HG03039 (cell line): ENCODE results near the gene MXRA8.
"Not testable (repeated sequence)": the region's sequence is repeated elsewhere in the genome, so short reads cannot be mapped to it uniquely, and the experiment has no call there.

Experiments
- ATAC-seq: cut with Tn5 transposase; IDR thresholded peaks from one replicate; pipeline ENCODE4 v1.9.1; 2021; ENCODE audit warnings: mild to moderate bottlenecking, moderate library complexity; ENCODE audit not compliant: unreplicated experiment

Gene MXRA8, protein sequence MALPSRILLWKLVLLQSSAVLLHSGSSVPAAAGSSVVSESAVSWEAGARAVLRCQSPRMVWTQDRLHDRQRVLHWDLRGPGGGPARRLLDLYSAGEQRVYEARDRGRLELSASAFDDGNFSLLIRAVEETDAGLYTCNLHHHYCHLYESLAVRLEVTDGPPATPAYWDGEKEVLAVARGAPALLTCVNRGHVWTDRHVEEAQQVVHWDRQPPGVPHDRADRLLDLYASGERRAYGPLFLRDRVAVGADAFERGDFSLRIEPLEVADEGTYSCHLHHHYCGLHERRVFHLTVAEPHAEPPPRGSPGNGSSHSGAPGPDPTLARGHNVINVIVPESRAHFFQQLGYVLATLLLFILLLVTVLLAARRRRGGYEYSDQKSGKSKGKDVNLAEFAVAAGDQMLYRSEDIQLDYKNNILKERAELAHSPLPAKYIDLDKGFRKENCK

GRCh38 chr1:1358433-1359271, at the start of gene MXRA8:
Gene MXRA8, minus strand, starts transcription at chr1:1358555. Its CDS starts 51 bp downstream, at chr1:1358504.
- ATAC-seq, result no peak

- ATAC-seq, result no peak
Measured at GRCh38 chr1:1407636-1408318, 49.4 kb upstream of the MXRA8 start.

- ATAC-seq, result peak; percentile 75
Measured at GRCh38 chr1:1406821-1407635, 48.7 kb upstream of the MXRA8 start, which contains the start of gene MRPL20. Gene MRPL20, minus strand, starts transcription at chr1:1407293. Its CDS starts 76 bp downstream, at chr1:1407217.

DNA sequence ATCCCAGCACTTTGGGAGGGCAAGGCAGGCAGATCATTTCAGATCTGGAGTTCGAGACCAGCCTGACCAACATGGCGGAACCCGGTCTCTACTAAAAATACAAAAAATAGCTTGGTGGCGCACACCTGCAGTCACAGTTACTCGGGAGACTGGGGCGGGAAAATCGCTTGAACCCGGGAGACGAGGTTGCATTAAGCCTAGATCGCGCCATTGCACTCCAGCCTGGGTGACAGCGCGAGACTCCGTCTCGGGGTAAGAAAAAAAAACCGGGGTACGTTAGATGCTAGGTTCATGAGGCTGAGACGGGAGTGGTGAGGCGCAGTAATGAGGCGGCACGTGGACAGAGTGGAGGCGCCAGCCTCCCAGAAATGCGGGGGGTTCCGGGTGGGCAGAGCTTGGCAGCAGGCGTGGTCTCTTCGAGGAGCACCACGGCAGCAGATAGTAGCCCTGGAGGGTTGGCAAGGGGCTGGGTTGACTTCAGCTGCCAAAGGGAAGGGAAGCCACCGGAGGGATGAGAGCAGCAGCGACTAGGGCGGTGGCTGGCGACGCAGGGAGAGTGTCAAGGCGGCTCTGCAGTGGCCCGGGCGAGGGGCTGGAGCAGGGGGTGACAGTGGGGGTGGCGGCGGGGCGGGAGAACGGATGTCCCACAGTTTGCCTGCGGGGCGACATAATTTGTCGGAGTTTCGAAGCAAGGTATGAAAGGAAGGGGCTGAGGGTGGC, 47.9 kb upstream of the MXRA8 start:
- ATAC-seq, result no peak

DNA sequence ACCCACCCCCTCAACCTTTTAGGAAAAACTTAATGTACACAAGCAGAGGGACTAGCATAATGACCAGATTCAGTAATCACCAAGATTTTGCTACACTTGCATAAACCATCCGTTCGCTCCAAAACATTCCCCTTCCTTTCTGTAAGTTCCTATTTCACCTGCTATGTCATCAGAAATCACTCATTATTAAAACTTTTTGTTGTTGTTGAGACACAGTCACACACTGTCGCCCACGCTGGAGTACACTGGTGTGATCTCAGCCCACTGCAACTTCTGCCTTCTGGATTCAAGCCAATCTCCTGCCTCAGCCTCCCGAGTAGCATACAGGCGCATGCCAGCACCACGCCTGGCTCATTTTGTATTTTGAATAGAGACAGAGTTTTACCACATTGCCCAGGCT, 45.3 kb upstream of the MXRA8 start:
- ATAC-seq, result no peak

- not testable (repeated sequence) for ATAC-seq
Measured at GRCh38 chr1:1402901-1403392, 44.6 kb upstream of the MXRA8 start.

- no peak for ATAC-seq
Measured at GRCh38 chr1:1402072-1402900, 43.9 kb upstream of the MXRA8 start.

- no peak for ATAC-seq
Measured at GRCh38 chr1:1401457-1402010, 43.2 kb upstream of the MXRA8 start.

- no peak for ATAC-seq
Measured at GRCh38 chr1:1400576-1401456, 42.5 kb upstream of the MXRA8 start.

GRCh38 chr1:1399872-1400575, 41.7 kb upstream of the MXRA8 start:
- ATAC-seq, result no peak

- peak; percentile 89 for ATAC-seq
Measured at GRCh38 chr1:1399187-1399871, 41.0 kb upstream of the MXRA8 start, which contains the start of gene CCNL2. Gene CCNL2, minus strand, starts transcription at chr1:1399335. Its CDS starts 29 bp downstream, at chr1:1399306.

- peak; percentile 2 for ATAC-seq
Measured at GRCh38 chr1:1398677-1399186, 40.4 kb upstream of the MXRA8 start.

- ATAC-seq, result no peak
Measured at GRCh38 chr1:1397839-1398523, 39.6 kb upstream of the MXRA8 start.

DNA sequence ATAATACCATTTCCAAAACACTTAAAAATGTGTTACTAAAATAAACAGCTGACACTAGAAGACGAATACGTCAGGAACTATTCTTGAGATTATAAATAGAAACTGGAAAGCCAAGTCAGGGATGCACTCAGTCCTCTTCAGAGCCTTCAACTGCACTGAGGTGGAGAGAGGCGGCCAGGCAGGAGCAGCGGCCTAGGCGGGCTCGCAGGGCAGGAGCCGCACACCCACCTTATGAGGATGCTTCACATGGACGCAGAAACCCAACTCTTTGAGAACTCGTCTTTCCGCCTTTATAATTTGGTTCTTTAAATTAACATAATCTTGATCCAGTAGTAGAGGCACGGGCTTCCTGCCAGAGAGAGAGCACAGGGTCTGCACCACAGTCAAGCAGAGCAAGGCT, 36.8 kb upstream of the MXRA8 start:
- no peak for ATAC-seq

- ATAC-seq, result no peak
Measured at GRCh38 chr1:1394116-1394515, 35.8 kb upstream of the MXRA8 start.
